Endothelial cell (in vitro differentiated cells): Measurements from ENCODE around the gene TMEM135. TPM values are rescaled to one million over a fixed set of nuclear protein-coding genes. Genes with fewer than 3 reads are reported as not detected.

Experiments used
- DNase-seq: peaks from one replicate; pipeline ENCODE4 v3.0.0; 2021; ENCODE audit warnings: low spot score
- H3K27ac Mint-ChIP-seq: one replicate; pipeline ENCODE4 v1.8.0; 2021; ENCODE audit warnings: mixed read lengths, inconsistent platforms; ENCODE audit not compliant: unreplicated experiment
- H3K27me3 Mint-ChIP-seq: one replicate; pipeline ENCODE4 v1.8.0; 2021; ENCODE audit warnings: mild to moderate bottlenecking, moderate library complexity, mixed read lengths, inconsistent platforms; ENCODE audit not compliant: unreplicated experiment
- H3K36me3 Mint-ChIP-seq: one replicate; pipeline ENCODE4 v1.8.0; 2021; ENCODE audit warnings: mild to moderate bottlenecking, low read depth, mixed read lengths, inconsistent platforms; ENCODE audit not compliant: unreplicated experiment
- H3K4me1 Mint-ChIP-seq: one replicate; pipeline ENCODE4 v1.8.0; 2021; ENCODE audit warnings: mild to moderate bottlenecking, mixed read lengths, inconsistent platforms; ENCODE audit not compliant: unreplicated experiment
- H3K4me3 Mint-ChIP-seq: one replicate; pipeline ENCODE4 v1.8.0; 2021; ENCODE audit warnings: mild to moderate bottlenecking, mixed read lengths, inconsistent platforms; ENCODE audit not compliant: unreplicated experiment
- H3K9me3 Mint-ChIP-seq: one replicate; pipeline ENCODE4 v1.8.0; 2021; ENCODE audit warnings: mixed read lengths, inconsistent platforms; ENCODE audit not compliant: unreplicated experiment
- total RNA-seq: library from RNA; stranded (reverse); fragmentation: NEBNext Ultra II Directional; extraction: Animal tissue kit (Norgen Biotek cat#: 25700); gene quantifications from one replicate; pipeline ENCODE4 v1.2.1, GENCODE V29; 2021; ENCODE audit not compliant: unreplicated experiment
- TF ChIP-seq, protein P1 (sequence below): fragments of 200-600 bp; sonication (generic); IDR thresholded peaks from one replicate; pipeline ENCODE4 v1.5.0; 2021; ENCODE audit warnings: antibody characterized with exemption; ENCODE audit not compliant: unreplicated experiment

Gene TMEM135
- total RNA-seq, 1 donor from 2014 or later: 49.7 TPM

DNA sequence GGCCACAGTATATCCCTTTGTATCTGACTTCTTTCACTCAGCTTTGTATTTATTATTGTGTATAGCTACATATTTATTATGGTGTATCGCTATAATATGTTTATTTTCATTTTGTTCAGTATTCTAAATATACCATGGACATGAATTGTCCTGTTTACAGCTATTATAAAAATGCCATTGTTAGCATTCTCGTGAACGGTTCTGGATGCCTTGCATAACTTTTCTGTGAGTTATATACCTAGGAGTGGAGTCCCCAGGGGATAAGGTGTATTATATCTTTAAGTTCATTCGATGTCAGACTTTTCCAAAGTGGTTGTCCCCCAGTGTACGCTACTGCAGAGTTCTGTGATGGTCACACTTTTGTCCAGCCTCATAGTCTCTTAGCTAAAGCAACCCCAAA is 301.7 kb downstream of the TMEM135 start:
- H3K4me3 Mint-ChIP-seq: no peak overlapping the region
- H3K9me3 Mint-ChIP-seq: peaks cover 15% of the 10 kb centered on the region
- no peak for DNase-seq
- no peaks in the 10 kb centered on the region for H3K27me3 Mint-ChIP-seq
- TF ChIP-seq, protein P1, sequence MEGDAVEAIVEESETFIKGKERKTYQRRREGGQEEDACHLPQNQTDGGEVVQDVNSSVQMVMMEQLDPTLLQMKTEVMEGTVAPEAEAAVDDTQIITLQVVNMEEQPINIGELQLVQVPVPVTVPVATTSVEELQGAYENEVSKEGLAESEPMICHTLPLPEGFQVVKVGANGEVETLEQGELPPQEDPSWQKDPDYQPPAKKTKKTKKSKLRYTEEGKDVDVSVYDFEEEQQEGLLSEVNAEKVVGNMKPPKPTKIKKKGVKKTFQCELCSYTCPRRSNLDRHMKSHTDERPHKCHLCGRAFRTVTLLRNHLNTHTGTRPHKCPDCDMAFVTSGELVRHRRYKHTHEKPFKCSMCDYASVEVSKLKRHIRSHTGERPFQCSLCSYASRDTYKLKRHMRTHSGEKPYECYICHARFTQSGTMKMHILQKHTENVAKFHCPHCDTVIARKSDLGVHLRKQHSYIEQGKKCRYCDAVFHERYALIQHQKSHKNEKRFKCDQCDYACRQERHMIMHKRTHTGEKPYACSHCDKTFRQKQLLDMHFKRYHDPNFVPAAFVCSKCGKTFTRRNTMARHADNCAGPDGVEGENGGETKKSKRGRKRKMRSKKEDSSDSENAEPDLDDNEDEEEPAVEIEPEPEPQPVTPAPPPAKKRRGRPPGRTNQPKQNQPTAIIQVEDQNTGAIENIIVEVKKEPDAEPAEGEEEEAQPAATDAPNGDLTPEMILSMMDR: no peak
- no peak overlapping the region for H3K27ac Mint-ChIP-seq
- H3K4me1 Mint-ChIP-seq: no peaks in the 10 kb centered on the region
- peaks cover 17% of the 10 kb centered on the region for H3K36me3 Mint-ChIP-seq

DNA sequence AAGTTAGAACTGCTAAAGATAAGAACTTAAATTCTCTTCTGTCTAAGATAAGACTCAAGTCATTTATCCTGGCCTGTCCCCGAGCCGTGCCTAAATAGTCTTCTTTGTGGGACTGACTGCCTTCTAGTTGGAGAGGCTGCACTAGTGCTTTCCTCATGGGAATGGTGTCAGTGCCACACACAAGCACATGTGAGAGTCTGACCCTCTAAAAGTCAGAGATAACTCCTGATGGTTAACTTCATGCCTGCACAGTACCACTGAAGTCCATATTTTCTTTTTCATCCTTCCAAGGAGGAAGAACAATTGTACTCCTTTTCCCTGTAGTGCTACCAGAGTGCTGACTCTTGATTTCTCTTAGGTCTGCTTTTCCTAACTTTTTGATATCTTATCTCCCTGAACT is 309.7 kb downstream of the TMEM135 start:
- no peaks in the 10 kb centered on the region for H3K36me3 Mint-ChIP-seq
- H3K4me3 Mint-ChIP-seq: no peak overlapping the region
- no peaks in the 10 kb centered on the region for H3K9me3 Mint-ChIP-seq
- peaks cover under 1% of the 10 kb centered on the region for H3K27me3 Mint-ChIP-seq
- H3K4me1 Mint-ChIP-seq: peaks cover 1% of the 10 kb centered on the region
- H3K27ac Mint-ChIP-seq: no peak overlapping the region
- DNase-seq: no peak
- TF ChIP-seq, protein P1: no peak

DNA sequence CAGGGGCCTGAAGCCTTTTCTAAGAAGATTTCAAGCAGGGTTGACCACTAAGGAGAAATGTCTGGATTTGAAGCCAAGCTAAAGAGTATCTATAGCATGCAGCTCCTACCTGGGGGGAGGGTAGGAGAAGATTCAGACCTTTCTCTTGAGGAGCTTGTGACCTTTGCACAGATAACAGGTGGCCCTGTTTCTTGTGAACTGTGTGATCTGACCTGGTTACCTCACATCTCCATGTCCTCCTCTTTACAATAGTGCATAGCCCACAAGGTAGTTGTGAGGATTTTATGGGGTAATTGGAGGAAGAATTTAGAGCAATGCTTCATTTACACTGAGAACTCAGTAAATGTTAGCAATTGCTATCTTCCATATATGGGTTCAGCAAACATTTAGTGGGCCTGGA is 310.1 kb downstream of the TMEM135 start:
- no peaks in the 10 kb centered on the region for H3K36me3 Mint-ChIP-seq
- TF ChIP-seq, protein P1: no peak
- DNase-seq: no peak

DNA sequence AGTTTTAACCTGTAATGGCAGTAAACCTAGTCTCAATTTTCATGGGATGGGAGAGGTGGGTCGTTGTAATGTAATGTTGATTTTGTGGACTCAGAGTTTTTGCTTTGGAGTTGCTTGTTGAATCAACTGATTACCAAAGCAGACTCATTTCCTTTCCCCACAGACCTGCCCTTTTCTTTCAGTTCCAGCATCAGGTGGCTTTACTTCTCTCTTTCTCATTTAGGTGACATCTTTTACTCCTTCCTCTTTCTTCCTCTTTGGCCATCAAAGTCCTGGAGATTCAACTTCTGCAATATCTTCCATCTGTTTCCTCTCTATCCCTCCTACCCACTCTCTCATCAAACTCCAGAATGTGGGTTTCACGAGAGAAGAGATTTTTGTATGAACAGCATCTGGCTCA is 313.9 kb downstream of the TMEM135 start:
- Mint-ChIP-seq H3K27me3 (peaks cover 4% of the 10 kb centered on the region), H3K4me3 (no peak overlapping the region), H3K36me3 (peaks cover 4% of the 10 kb centered on the region)

More for the DNA sequence above, 310.1 kb downstream of the TMEM135 start:
- Mint-ChIP-seq H3K27me3 (peaks cover 2% of the 10 kb centered on the region), H3K9me3 (no peaks in the 10 kb centered on the region), H3K4me3 (no peak overlapping the region), H3K4me1 (peaks cover 4% of the 10 kb centered on the region), H3K27ac (no peak overlapping the region)

More for the DNA sequence above, 313.9 kb downstream of the TMEM135 start:
- Mint-ChIP-seq H3K4me1 (peaks cover 34% of the 10 kb centered on the region), H3K9me3 (no peaks in the 10 kb centered on the region), H3K27ac (no peak overlapping the region)
- no peak for DNase-seq
- TF ChIP-seq, protein P1: no peak
